Thoracic aorta (tissue), 2 donors: Measurements from ENCODE around the gene TPSB2. TPM values are rescaled to one million over a fixed set of nuclear protein-coding genes. Genes with fewer than 3 reads are reported as not detected.

Source experiments
- ATAC-seq: fragments of 150-250 bp; one replicate; pipeline ENCODE4 v1.8.0; 2017; ENCODE audit warnings: low read depth; ENCODE audit not compliant: insufficient number of reproducible peaks, low FRiP score
- DNase-seq: peaks from one replicate; pipeline ENCODE4 v3.0.0-alpha.2; 2020; ENCODE audit warnings: low spot score
- H3K27ac ChIP-seq, 2 donors: fragments of 200-600 bp; sonication (generic); 1 replicate in 1 of 2; 2 replicates in 1 of 2; pipeline ENCODE4 v1.5.1; 2016; ENCODE audit warnings: mild to moderate bottlenecking in 2 of 2, moderate library complexity in 2 of 2
- H3K27me3 ChIP-seq: fragments of 200-600 bp; sonication (generic); replicated peaks from 2 replicates; pipeline ENCODE4 v1.6.0; 2016; ENCODE audit warnings: mild to moderate bottlenecking; ENCODE audit not compliant: insufficient read depth
- H3K36me3 ChIP-seq: fragments of 200-600 bp; sonication (generic); one replicate; pipeline ENCODE4 v1.5.1; 2016
- H3K4me1 ChIP-seq, 2 donors: fragments of 200-600 bp; sonication (generic); 1 replicate in 1 of 2; 2 replicates in 1 of 2; pipeline versions ENCODE4 v1.5.1 to v1.6.0; 2016; ENCODE audit warnings: low read depth in 2 of 2, mild to moderate bottlenecking in 1 of 2; ENCODE audit not compliant: control insufficient read depth in 1 of 2
- H3K4me3 ChIP-seq: fragments of 200-600 bp; sonication (generic); 2 replicates; pipeline ENCODE4 v1.5.1; 2016; ENCODE audit warnings: mild to moderate bottlenecking
- H3K9me3 ChIP-seq: fragments of 200-600 bp; sonication (generic); 2 replicates; pipeline ENCODE4 v1.5.1; 2016
- total RNA-seq, 2 donors: library from RNA; depleted of rRNA; stranded (reverse); fragments of >200 nt; gene quantifications; one replicate each; pipeline versions ENCODE4 v1.1.0 to v1.2.3, GENCODE V29; 2016
- TF ChIP-seq, protein P1 (sequence below): fragments of 200-600 bp; sonication (generic); IDR thresholded peaks from one replicate; pipeline ENCODE4 v1.5.1; 2019; ENCODE audit warnings: antibody characterized with exemption

TPSB2 gene
- total RNA-seq, 2 donors from 2014 or later = 58.3 to 198 TPM

DNA sequence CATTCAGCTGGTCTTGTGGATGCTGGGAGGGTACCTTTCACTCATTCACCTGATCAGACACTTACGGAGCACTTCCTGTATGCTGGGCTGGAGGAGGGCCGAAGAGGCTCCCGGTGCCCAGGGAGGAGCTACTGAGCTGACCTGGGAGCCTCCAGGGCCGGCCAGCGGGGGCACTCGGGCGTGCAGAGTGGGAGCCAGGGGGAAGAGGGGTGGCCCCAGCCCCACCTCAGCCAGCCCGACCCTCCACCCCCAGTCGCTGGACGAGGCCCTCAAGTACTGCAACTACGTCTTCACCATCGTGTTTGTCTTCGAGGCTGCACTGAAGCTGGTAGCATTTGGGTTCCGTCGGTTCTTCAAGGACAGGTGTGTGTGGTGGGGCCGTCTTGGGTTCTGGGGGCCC is 15.3 kb downstream of the TPSB2 start:
- Histone ChIP-seq H3K27ac (no peak overlapping the region), H3K9me3 (no peaks in the 10 kb centered on the region), H3K4me1 (no peaks in the 10 kb centered on the region), H3K27me3 (no peaks in the 10 kb centered on the region), H3K4me3 (no peak overlapping the region), H3K36me3 (no peaks in the 10 kb centered on the region)
- DNase-seq (no peak), ATAC-seq (no peak)
- TF ChIP-seq, protein P1, sequence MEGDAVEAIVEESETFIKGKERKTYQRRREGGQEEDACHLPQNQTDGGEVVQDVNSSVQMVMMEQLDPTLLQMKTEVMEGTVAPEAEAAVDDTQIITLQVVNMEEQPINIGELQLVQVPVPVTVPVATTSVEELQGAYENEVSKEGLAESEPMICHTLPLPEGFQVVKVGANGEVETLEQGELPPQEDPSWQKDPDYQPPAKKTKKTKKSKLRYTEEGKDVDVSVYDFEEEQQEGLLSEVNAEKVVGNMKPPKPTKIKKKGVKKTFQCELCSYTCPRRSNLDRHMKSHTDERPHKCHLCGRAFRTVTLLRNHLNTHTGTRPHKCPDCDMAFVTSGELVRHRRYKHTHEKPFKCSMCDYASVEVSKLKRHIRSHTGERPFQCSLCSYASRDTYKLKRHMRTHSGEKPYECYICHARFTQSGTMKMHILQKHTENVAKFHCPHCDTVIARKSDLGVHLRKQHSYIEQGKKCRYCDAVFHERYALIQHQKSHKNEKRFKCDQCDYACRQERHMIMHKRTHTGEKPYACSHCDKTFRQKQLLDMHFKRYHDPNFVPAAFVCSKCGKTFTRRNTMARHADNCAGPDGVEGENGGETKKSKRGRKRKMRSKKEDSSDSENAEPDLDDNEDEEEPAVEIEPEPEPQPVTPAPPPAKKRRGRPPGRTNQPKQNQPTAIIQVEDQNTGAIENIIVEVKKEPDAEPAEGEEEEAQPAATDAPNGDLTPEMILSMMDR = no peak

DNA sequence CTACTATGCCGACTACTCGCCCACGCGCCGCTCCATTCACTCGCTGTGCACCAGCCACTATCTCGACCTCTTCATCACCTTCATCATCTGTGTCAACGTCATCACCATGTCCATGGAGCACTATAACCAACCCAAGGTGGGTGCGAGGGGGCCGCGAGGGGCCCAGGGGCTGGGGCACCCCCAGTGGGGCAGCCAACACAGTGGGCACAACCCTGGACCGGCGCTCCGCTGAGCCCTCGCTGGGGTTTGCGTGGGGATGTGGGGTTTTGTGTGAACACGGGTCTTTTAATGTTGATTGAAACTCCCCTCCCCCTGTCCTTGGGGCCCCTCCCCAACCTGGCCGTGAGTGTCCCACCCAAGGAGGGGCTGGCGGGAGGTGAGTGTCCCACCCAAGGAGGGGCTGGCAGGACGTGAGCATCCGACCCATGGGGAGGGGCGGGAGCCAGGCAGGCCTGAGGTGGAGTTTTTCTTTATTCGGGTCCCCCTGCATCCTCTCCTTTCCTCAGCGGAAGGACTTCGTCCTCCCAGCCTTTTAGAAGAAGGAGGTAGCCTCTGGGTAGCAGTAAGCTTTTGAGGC is 16.1 kb downstream of the TPSB2 start:
- H3K4me3 ChIP-seq = no peak overlapping the region
- DNase-seq = no peak
- H3K9me3 ChIP-seq = no peaks in the 10 kb centered on the region
- no peak for ATAC-seq
- TF ChIP-seq, protein P1 = no peak
- H3K4me1 ChIP-seq = no peaks in the 10 kb centered on the region
- no peaks in the 10 kb centered on the region for H3K27me3 ChIP-seq
- no peak overlapping the region for H3K27ac ChIP-seq
- no peaks in the 10 kb centered on the region for H3K36me3 ChIP-seq

DNA sequence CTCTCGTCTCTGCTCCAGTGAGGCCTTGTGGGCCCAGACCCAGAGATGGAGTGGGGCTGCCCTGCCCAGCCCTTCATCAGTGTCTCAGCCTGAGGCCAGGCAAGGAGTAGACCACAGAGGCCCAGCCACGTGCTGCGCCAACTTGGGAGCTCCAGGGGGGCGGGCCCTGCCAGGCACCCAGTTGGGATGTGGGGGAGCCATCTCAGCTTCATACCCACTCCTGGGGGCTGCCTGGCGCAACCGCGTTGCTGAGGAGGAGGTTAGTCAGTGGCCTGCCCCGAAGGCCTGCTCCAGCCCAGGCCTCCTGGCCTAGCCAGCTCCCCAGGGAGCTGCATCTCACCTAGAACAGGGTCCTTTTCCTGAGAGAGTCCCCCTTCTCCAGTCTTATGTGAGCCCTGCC is 16.8 kb downstream of the TPSB2 start:
- no peak for ATAC-seq
- TF ChIP-seq, protein P1 = no peak
- Histone ChIP-seq H3K4me1 (no peaks in the 10 kb centered on the region), H3K9me3 (no peaks in the 10 kb centered on the region), H3K4me3 (no peak overlapping the region), H3K27ac (no peak overlapping the region), H3K27me3 (no peaks in the 10 kb centered on the region), H3K36me3 (no peaks in the 10 kb centered on the region)
- DNase-seq = no peak

DNA sequence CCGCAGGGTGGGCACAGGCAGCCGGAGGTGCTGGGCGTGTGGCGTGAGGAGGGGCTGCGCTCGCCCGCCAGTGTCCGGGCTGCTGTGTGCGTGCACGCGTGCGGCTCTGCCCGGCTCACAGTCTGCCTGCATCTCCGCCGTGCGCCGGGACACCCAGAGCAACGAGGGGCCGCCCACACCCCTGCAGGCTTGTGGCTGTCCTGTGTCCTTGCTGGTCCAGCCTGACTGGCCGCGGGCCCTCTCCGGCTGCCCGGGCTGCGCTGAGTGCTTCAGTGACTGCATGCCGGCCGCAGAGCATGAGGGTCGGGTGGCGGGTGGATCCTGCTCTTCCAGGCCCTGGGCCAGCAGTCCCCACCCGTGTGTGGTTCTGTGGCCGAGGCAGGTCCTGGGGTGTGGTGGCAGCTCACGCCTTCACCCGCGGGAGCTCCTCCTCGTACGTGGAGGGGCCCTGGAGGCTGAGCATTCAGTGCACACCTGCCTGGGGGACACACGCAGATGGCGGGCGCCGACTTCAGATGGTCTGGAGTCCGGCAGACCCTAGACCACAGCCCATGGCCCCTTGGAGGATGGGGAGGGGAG is 17.3 kb downstream of the TPSB2 start:
- H3K36me3 ChIP-seq = no peaks in the 10 kb centered on the region
- H3K9me3 ChIP-seq = no peaks in the 10 kb centered on the region
- H3K27me3 ChIP-seq = no peaks in the 10 kb centered on the region
- H3K4me3 ChIP-seq = no peak overlapping the region
- TF ChIP-seq, protein P1 = no peak
- no peak overlapping the region for H3K27ac ChIP-seq
- DNase-seq = no peak
- no peaks in the 10 kb centered on the region for H3K4me1 ChIP-seq
- ATAC-seq = no peak

DNA sequence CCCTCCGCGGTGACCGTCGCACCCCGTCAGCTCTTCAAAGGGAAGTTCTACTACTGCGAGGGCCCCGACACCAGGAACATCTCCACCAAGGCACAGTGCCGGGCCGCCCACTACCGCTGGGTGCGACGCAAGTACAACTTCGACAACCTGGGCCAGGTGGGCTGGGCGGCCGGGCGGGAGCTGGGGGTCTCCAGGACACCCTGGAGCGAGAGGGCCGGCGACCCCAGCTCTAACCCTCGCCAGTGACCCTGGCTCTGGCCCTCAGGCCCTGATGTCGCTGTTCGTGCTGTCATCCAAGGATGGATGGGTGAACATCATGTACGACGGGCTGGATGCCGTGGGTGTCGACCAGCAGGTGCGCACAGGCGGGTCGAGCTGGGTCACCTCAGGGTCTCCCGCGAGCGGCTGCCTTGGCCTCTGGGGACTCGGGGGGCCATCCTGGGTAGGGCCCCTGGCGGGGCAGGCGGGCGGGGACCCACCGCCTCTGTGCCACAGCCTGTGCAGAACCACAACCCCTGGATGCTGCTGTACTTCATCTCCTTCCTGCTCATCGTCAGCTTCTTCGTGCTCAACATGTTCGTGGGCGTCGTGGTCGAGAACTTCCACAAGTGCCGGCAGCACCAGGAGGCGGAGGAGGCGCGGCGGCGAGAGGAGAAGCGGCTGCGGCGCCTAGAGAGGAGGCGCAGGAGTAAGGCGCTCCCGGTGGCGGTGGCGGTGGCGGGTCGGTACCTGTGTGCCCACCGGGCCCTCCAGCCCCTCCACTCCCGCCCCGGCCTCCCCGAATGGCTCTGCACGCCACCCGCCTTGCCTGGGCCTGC is 18.3 kb downstream of the TPSB2 start:
- H3K4me3 ChIP-seq = no peak overlapping the region
- H3K36me3 ChIP-seq = no peaks in the 10 kb centered on the region
- TF ChIP-seq, protein P1 = no peak
- H3K27ac ChIP-seq = no peak overlapping the region
- H3K9me3 ChIP-seq = no peaks in the 10 kb centered on the region
- ATAC-seq (no peak), DNase-seq (no peak)
- H3K27me3 ChIP-seq = no peaks in the 10 kb centered on the region
- no peaks in the 10 kb centered on the region for H3K4me1 ChIP-seq
